Testis (tissue), 3 donors: Measurements from ENCODE around the gene SF1. TPM values are rescaled to one million over a fixed set of nuclear protein-coding genes. Genes with fewer than 3 reads are reported as not detected.

Experiments
- DNase-seq: peaks from one replicate; pipeline ENCODE4 v3.0.0-alpha.2; 2019
- H3K27ac ChIP-seq, 2 donors: fragments of 200-600 bp; sonication (generic); one replicate each; pipeline ENCODE4 v1.5.1; 2019
- H3K27me3 ChIP-seq: fragments of 200-600 bp; sonication (generic); one replicate; pipeline ENCODE4 v1.5.1; 2019
- H3K36me3 ChIP-seq: fragments of 200-600 bp; sonication (generic); one replicate; pipeline ENCODE4 v1.5.1; 2017; ENCODE audit warnings: low read depth; ENCODE audit errors: missing control alignments
- H3K4me1 ChIP-seq: fragments of 200-600 bp; sonication (generic); one replicate; pipeline ENCODE4 v1.5.1; 2019
- H3K4me3 ChIP-seq, 2 donors: fragments of 200-600 bp; sonication (generic); one replicate each; pipeline ENCODE4 v1.5.1; 2017 to 2019
- H3K9me3 ChIP-seq: fragments of 200-600 bp; sonication (generic); one replicate; pipeline ENCODE4 v1.5.1; 2017
- POLR2A ChIP-seq: fragments of 450-650 bp; IDR thresholded peaks from one replicate; pipeline ENCODE4 v1.6.1; 2017; ENCODE audit warnings: antibody characterized with exemption, mild to moderate bottlenecking, moderate library complexity
- WGBS, 2 donors: methylation state at CpG; one replicate each; pipeline ENCODE4 v1.1.5; 2018; 5-methylcytosine and 5-hydroxymethylcytosine counted together
- intact Hi-C: fragments of 100-400 bp; cut with DNase I; formaldehyde crosslinking; loops from one replicate; pipeline ENCODE4 v1.15.1; 2023; ENCODE audit warnings: low total_unique reads
- polyA plus RNA-seq: library from polyadenylated mRNA; stranded (reverse); fragments of 350-450 nt; fragmentation: Illumina TruSeq; extraction: RNeasy Lipid Tissue Mini Kit (QIAGEN cat#74804); gene quantifications from one replicate; pipeline ENCODE4 v1.2.3, GENCODE V29; 2014; ENCODE audit warnings: low read depth, low replicate concordance; ENCODE audit not compliant: insufficient read depth
- total RNA-seq, 2 donors: library from RNA; depleted of rRNA; stranded (reverse); fragments of >200 nt; gene quantifications; one replicate each; pipeline ENCODE4 v1.2.3, GENCODE V29; 2016
- TF ChIP-seq, protein P1 (sequence below), 3 experiments: fragments of 450-650 bp in 2 of 3; fragments of 200-600 bp in 1 of 3; sonication (generic) in 1 of 3; IDR thresholded peaks; one replicate each; pipeline ENCODE4 v1.5.1; 2016 to 2019; ENCODE audit warnings: antibody characterized with exemption in 3 of 3, mild to moderate bottlenecking in 2 of 3, moderate library complexity in 1 of 3

SF1 gene
- total and polyA plus RNA-seq, 3 donors from 2014 or later, result 431 to 499 (median 455) TPM

DNA sequence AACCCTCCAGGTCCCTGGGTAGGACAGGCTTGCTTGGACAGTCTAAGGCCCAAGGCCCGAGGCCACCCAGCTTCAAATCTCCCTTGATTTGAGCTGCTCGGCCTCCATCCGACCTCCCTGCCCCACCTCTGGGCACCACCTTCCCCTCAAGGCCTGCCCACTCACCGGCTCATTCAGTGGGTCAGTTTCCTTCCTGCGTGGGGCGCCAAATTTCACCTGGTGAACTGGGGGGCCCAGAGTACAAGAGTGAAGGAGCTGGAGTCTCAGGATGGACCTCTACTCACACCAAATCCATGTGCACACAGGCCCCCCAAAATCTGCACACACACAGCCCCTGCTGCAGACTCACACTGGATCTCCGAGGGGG is 20.9 kb upstream of the SF1 start:
- intact Hi-C loops, result no loop called here
- Histone ChIP-seq H3K36me3 (no peaks in the 10 kb centered on the region), H3K27ac (no peak overlapping the region), H3K9me3 (no peaks in the 10 kb centered on the region), H3K4me1 (peaks cover 17% of the 10 kb centered on the region), H3K4me3 (no peak overlapping the region), H3K27me3 (no peaks in the 10 kb centered on the region)
- 75 to 85% methylated on average over 6 to 7 of the region's 7 CpGs for WGBS, 2 donors
- no peak for DNase-seq
- TF ChIP-seq, protein P1, sequence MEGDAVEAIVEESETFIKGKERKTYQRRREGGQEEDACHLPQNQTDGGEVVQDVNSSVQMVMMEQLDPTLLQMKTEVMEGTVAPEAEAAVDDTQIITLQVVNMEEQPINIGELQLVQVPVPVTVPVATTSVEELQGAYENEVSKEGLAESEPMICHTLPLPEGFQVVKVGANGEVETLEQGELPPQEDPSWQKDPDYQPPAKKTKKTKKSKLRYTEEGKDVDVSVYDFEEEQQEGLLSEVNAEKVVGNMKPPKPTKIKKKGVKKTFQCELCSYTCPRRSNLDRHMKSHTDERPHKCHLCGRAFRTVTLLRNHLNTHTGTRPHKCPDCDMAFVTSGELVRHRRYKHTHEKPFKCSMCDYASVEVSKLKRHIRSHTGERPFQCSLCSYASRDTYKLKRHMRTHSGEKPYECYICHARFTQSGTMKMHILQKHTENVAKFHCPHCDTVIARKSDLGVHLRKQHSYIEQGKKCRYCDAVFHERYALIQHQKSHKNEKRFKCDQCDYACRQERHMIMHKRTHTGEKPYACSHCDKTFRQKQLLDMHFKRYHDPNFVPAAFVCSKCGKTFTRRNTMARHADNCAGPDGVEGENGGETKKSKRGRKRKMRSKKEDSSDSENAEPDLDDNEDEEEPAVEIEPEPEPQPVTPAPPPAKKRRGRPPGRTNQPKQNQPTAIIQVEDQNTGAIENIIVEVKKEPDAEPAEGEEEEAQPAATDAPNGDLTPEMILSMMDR (IDR thresholded peaks at IDR 0.05), result no peak

DNA sequence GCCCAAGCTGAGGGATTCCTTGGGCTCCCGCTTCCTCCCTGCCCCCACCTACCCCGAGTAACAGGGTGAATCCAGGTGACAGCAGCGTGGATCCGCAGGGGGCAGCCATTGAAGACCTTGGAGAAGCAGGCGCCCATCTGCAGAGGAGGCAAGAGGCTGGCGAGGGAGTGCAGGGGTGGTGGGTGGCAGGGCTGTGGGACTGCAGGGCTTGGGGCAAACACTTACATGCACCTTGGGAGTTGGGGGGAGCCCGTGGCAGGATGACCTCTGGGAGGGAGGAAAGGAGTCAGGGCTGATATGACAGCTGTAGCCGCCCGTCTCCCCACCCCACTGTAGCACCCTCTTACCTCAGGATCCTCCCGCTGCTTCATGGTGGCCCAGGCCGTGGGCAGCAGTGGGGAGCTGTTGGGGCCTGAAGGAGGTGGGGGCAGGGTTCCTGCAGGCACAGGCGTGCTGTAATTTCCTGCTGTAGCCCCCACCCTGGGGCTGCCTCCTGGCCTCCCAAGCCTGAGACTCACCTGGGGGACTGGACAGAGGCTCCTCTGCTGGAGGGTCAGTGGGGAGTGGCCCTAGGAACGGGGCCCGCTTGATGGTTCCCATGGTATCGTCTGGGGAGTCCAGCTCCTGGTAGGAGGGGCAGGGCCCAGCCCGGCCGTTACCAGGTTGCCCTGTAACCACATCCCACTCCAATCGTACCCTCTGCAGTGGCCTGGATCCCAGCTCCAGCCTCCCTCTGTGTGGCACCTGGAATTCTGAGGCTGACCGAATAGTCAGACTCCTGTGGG is 18.6 kb upstream of the SF1 start:
- intact Hi-C loops, result no loop called here
- H3K4me1 ChIP-seq, result peaks cover 8% of the 10 kb centered on the region
- no peak overlapping the region for H3K4me3 ChIP-seq
- TF ChIP-seq, protein P1 (IDR thresholded peaks at IDR 0.05), result no peak
- TF ChIP-seq POLR2A, result no peak
- H3K27ac ChIP-seq, result no peak overlapping the region
- no peaks in the 10 kb centered on the region for H3K27me3 ChIP-seq
- no peaks in the 10 kb centered on the region for H3K9me3 ChIP-seq
- no peak for DNase-seq
- H3K36me3 ChIP-seq, result no peaks in the 10 kb centered on the region
- WGBS, 2 donors, result 89 to 91% methylated on average over 17 to 19 of the region's 19 CpGs

DNA sequence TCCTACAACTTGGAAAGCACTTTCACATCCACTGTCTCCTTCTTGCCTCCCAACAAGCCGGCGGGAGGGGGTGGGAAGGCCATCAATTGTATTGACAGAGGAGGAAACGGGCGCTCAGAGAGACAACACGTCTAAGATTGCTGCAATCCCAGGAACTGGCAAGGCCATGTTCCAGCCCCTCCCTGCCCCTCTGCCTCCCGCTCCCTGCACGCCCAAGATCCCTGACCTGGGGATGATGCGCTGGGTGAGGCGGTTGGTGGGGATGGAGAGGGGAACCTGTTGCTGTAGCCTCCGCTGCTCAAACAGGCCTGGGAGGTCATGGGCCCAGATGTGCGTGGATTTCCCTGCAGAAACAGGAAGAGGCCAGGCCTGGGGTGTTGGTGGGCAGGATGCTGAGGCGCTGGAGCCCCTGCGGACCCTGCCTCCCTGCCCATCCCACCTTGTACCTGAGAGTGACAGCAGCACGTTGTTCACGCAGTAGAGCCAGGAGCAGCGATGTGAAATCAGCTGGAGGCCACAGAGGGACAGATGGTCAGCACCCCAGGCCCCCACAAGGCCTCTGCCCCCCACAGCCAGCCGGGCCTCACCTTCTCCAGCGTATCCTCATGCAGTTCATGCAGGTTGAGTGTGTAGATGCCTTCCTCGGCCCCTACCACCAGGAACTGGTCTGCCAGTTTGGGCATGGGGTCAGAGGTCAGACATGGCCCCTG is 17.9 kb upstream of the SF1 start:
- 77 to 84% methylated on average over 15 to 19 of the region's 19 CpGs for WGBS, 2 donors
- no peak overlapping the region for H3K4me3 ChIP-seq
- H3K27me3 ChIP-seq, result no peaks in the 10 kb centered on the region
- intact Hi-C loops, result no loop called here
- no peak for DNase-seq
- TF ChIP-seq, protein P1 (IDR thresholded peaks at IDR 0.05), result no peak
- TF ChIP-seq POLR2A, result no peak
- H3K9me3 ChIP-seq, result no peaks in the 10 kb centered on the region
- no peak overlapping the region for H3K27ac ChIP-seq
- no peaks in the 10 kb centered on the region for H3K36me3 ChIP-seq
- H3K4me1 ChIP-seq, result peaks cover 6% of the 10 kb centered on the region

DNA sequence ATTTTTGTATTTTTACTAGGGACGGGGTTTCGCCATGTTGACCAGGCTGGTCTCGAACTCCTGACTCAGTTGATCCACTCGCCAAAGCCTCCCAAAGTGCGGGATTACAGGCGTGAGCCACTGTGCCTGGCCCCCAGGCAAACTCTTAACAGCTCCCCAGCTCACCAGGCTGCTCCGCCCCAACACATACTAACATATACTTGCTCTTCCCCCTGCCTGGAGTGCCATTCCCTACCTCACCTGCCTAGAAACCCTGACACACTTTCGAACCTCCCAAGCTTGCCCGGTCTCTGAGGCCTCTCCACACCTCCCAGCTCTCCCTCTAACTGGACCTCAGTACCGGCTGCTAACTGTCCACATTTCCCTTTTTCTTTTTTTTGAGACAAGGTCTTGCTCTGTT is 16.2 kb upstream of the SF1 start:
- no peak for DNase-seq
- Histone ChIP-seq H3K4me3 (no peak overlapping the region), H3K4me1 (peaks cover 6% of the 10 kb centered on the region), H3K27me3 (no peaks in the 10 kb centered on the region), H3K36me3 (no peaks in the 10 kb centered on the region), H3K27ac (no peak overlapping the region), H3K9me3 (no peaks in the 10 kb centered on the region)
- intact Hi-C loops, result no loop called here
- WGBS, 2 donors, result 92 to 93% methylated on average over 10 of the region's 10 CpGs
- TF ChIP-seq, protein P1 (IDR thresholded peaks at IDR 0.05), result no peak
- no peak for TF ChIP-seq POLR2A
